Mesenchymal stem cell (in vitro differentiated cells and primary cell): ENCODE measurements around the gene EFCAB6.

Experiments
- DNase-seq: peaks from one replicate; pipeline ENCODE4 v3.0.0-alpha.2; 2013
- H2AFZ ChIP-seq: one replicate; pipeline ENCODE4 v1.6.1; 2013; ENCODE audit warnings: low read depth, mild to moderate bottlenecking, control low read depth, inconsistent platforms, low read length, moderate library complexity
- H2AK5ac ChIP-seq: 2 replicates; pipeline ENCODE4 v1.6.1; 2013; ENCODE audit warnings: low read length, moderate library complexity, mild to moderate bottlenecking, inconsistent platforms; ENCODE audit not compliant: severe bottlenecking
- H2BK120ac ChIP-seq: one replicate; pipeline ENCODE4 v1.6.1; 2013; ENCODE audit warnings: low read depth, mild to moderate bottlenecking, inconsistent platforms, low read length, moderate library complexity
- H2BK12ac ChIP-seq, 2 experiments: one replicate each; pipeline ENCODE4 v1.6.1; 2013; ENCODE audit warnings: inconsistent platforms in 2 of 2, low read length in 2 of 2, mild to moderate bottlenecking in 2 of 2, moderate library complexity in 2 of 2, control low read depth in 1 of 2
- H2BK15ac ChIP-seq: one replicate; pipeline ENCODE4 v1.6.1; 2013; ENCODE audit warnings: mild to moderate bottlenecking, low read depth, inconsistent platforms; ENCODE audit not compliant: poor library complexity, severe bottlenecking
- H2BK5ac ChIP-seq: 2 replicates; pipeline ENCODE4 v1.6.1; 2013; ENCODE audit warnings: low read depth, mild to moderate bottlenecking, low read length, control low read depth, inconsistent platforms; ENCODE audit not compliant: poor library complexity, severe bottlenecking
- H3K14ac ChIP-seq, 2 experiments: one replicate each; pipeline ENCODE4 v1.6.1; 2013; ENCODE audit warnings: inconsistent platforms in 2 of 2, low read length in 2 of 2, control low read depth in 1 of 2, mild to moderate bottlenecking in 1 of 2, moderate library complexity in 1 of 2
- H3K18ac ChIP-seq, 2 experiments: one replicate each; pipeline ENCODE4 v1.6.1; 2013; ENCODE audit warnings: inconsistent platforms in 2 of 2, low read length in 2 of 2, control low read depth in 1 of 2, low read depth in 1 of 2, mild to moderate bottlenecking in 1 of 2
- H3K23ac ChIP-seq, 2 experiments: one replicate each; pipeline ENCODE4 v1.6.1; 2013; ENCODE audit warnings: inconsistent platforms in 2 of 2, low read length in 2 of 2, mild to moderate bottlenecking in 2 of 2, moderate library complexity in 2 of 2, control low read depth in 1 of 2
- H3K27ac ChIP-seq: 2 replicates; pipeline ENCODE4 v1.5.1; 2013; ENCODE audit warnings: mild to moderate bottlenecking, moderate library complexity, low read length, control low read depth, inconsistent platforms; ENCODE audit not compliant: poor library complexity, severe bottlenecking
- H3K27me3 ChIP-seq, 2 experiments: 2 replicates each; pipeline versions ENCODE4 v1.6.1 to v1.7.0; 2013; ENCODE audit warnings: low read length in 2 of 2, mild to moderate bottlenecking in 2 of 2, moderate library complexity in 2 of 2, control low read depth in 1 of 2, inconsistent platforms in 1 of 2; ENCODE audit not compliant: control insufficient read depth in 1 of 2, insufficient read depth in 1 of 2
- H3K36me3 ChIP-seq, 2 experiments: 2 replicates each; pipeline versions ENCODE4 v1.6.1 to v1.7.0; 2013; ENCODE audit warnings: low read length in 2 of 2, control low read depth in 1 of 2, inconsistent platforms in 1 of 2, low read depth in 1 of 2, mild to moderate bottlenecking in 1 of 2; ENCODE audit not compliant: insufficient read depth in 2 of 2, control insufficient read depth in 1 of 2
- H3K4ac ChIP-seq, 2 experiments: one replicate each; pipeline ENCODE4 v1.6.1; 2013; ENCODE audit warnings: inconsistent platforms in 2 of 2, low read length in 2 of 2, mild to moderate bottlenecking in 2 of 2, moderate library complexity in 2 of 2, control low read depth in 1 of 2, low read depth in 1 of 2
- H3K4me1 ChIP-seq: 2 replicates; pipeline ENCODE4 v1.6.1; 2013; ENCODE audit warnings: low read depth, low read length, control low read depth; ENCODE audit not compliant: control insufficient read depth, insufficient read depth
- H3K4me2 ChIP-seq: 2 replicates; pipeline ENCODE4 v1.6.1; 2013; ENCODE audit warnings: low read length, mild to moderate bottlenecking, inconsistent platforms; ENCODE audit not compliant: poor library complexity, severe bottlenecking
- H3K4me3 ChIP-seq, 2 experiments: 2 replicates each; pipeline versions ENCODE4 v1.5.1 to v1.7.0; 2013; ENCODE audit warnings: low read length in 2 of 2, mild to moderate bottlenecking in 2 of 2, control low read depth in 1 of 2, low read depth in 1 of 2; ENCODE audit not compliant: insufficient read depth in 1 of 2
- H3K79me1 ChIP-seq: replicated peaks from 2 replicates; pipeline ENCODE4 v1.6.1; 2013; ENCODE audit warnings: mild to moderate bottlenecking, control low read depth, low read length, inconsistent platforms; ENCODE audit not compliant: poor library complexity, severe bottlenecking
- H3K9ac ChIP-seq: 2 replicates; pipeline ENCODE4 v1.7.0; 2013; ENCODE audit warnings: mild to moderate bottlenecking, low read length, moderate library complexity
- H3K9me3 ChIP-seq: 2 replicates; pipeline ENCODE4 v1.7.0; 2013; ENCODE audit warnings: mild to moderate bottlenecking, low read length; ENCODE audit not compliant: control insufficient read depth
- H4K8ac ChIP-seq: one replicate; pipeline ENCODE4 v1.6.1; 2013; ENCODE audit warnings: inconsistent platforms, mild to moderate bottlenecking, low read length, moderate library complexity
- H4K91ac ChIP-seq: one replicate; pipeline ENCODE4 v1.6.1; 2013; ENCODE audit warnings: mild to moderate bottlenecking, low read length, inconsistent platforms
- WGBS: methylation state at CpG from one replicate; pipeline ENCODE4 v1.1.7; 2013; ENCODE audit warnings: mixed read lengths; 5-methylcytosine and 5-hydroxymethylcytosine counted together

The EFCAB6 gene

DNA sequence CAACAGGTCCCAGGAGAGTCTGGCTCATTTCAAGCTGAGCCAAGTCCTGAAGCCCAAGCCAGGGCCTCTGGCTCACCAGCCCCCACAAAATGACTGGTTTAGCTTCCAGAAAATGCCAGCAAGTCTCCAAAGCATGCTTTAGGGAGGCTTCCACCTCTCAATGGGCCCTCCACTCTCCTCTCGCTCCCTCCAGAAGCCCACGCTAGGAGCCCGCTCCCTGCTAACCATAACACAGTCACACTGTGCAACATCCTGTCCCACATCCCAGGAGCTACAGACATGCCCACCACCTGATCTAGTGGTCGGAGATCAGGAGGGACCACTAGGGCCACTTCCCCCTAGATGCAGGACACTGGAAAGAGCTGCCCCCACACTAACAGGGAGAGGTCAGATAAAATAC is 43.3 kb upstream of the EFCAB6 start:
- DNase-seq = no peak
- no peak overlapping the region for H2BK12ac ChIP-seq
- H3K36me3 ChIP-seq = no peaks in the 10 kb centered on the region
- H3K18ac ChIP-seq = no peak overlapping the region
- no peak overlapping the region for H2BK15ac ChIP-seq
- H3K27ac ChIP-seq = no peak overlapping the region
- WGBS = 96% methylated on average over 4 of the region's 4 CpGs
- H3K27me3 ChIP-seq = peaks cover 46 to 68% of the 10 kb centered on the region in 2 experiments
- H4K91ac ChIP-seq = no peak overlapping the region
- H3K4me2 ChIP-seq = no peak overlapping the region
- H4K8ac ChIP-seq = no peak overlapping the region
- H3K23ac ChIP-seq = no peak overlapping the region
- H2AK5ac ChIP-seq = no peak overlapping the region
- H3K4me1 ChIP-seq = no peaks in the 10 kb centered on the region
- no peak overlapping the region for H2BK120ac ChIP-seq
- no peak overlapping the region for H3K4me3 ChIP-seq
- H3K9me3 ChIP-seq = peaks cover 17% of the 10 kb centered on the region
- no peak overlapping the region for H3K9ac ChIP-seq
- no peak overlapping the region for H2BK5ac ChIP-seq
- H3K79me1 ChIP-seq = no peaks in the 10 kb centered on the region
- no peak overlapping the region for H2AFZ ChIP-seq
- no peak overlapping the region for H3K4ac ChIP-seq
- no peak overlapping the region for H3K14ac ChIP-seq

DNA sequence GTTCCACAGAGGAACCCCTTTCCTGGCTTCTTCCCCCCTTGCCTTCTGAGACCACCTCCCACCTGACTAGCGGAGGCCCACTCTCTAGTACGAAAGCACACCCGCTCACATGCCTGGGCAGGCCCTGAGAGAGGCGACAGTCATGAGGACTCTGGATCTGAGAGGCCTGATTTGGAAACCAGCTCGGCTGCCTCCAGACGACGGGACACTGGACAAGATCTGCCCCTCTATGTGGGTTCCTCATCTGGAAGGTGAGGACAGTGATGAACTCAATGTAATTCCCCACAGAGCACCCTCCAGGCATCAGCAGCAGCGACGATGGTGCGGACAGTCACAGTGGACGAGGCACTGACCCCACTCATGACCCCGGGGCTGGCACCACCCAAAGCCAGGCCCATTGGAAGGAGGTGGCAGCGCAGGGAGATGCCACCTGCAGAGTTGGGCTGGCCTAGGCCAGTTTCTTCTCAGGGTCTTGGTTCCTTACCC is 42.7 kb upstream of the EFCAB6 start:
- no peak overlapping the region for H2BK120ac ChIP-seq
- H2BK12ac ChIP-seq = no peak overlapping the region
- peaks cover 46 to 68% of the 10 kb centered on the region in 2 experiments for H3K27me3 ChIP-seq
- no peaks in the 10 kb centered on the region for H3K4me1 ChIP-seq
- no peak overlapping the region for H4K91ac ChIP-seq
- no peak overlapping the region for H3K4ac ChIP-seq
- no peak overlapping the region for H3K23ac ChIP-seq
- DNase-seq = no peak
- H3K4me3 ChIP-seq = no peak overlapping the region
- no peak overlapping the region for H3K27ac ChIP-seq
- no peak overlapping the region for H2BK5ac ChIP-seq
- H3K36me3 ChIP-seq = no peaks in the 10 kb centered on the region
- no peak overlapping the region for H3K9ac ChIP-seq
- H3K14ac ChIP-seq = no peak overlapping the region
- H2AK5ac ChIP-seq = no peak overlapping the region
- WGBS = 89% methylated on average over 13 of the region's 13 CpGs
- no peaks in the 10 kb centered on the region for H3K79me1 ChIP-seq
- H4K8ac ChIP-seq = no peak overlapping the region
- H3K18ac ChIP-seq = no peak overlapping the region
- H3K9me3 ChIP-seq = peaks cover 17% of the 10 kb centered on the region
- no peak overlapping the region for H2AFZ ChIP-seq
- no peak overlapping the region for H2BK15ac ChIP-seq
- no peak overlapping the region for H3K4me2 ChIP-seq

DNA sequence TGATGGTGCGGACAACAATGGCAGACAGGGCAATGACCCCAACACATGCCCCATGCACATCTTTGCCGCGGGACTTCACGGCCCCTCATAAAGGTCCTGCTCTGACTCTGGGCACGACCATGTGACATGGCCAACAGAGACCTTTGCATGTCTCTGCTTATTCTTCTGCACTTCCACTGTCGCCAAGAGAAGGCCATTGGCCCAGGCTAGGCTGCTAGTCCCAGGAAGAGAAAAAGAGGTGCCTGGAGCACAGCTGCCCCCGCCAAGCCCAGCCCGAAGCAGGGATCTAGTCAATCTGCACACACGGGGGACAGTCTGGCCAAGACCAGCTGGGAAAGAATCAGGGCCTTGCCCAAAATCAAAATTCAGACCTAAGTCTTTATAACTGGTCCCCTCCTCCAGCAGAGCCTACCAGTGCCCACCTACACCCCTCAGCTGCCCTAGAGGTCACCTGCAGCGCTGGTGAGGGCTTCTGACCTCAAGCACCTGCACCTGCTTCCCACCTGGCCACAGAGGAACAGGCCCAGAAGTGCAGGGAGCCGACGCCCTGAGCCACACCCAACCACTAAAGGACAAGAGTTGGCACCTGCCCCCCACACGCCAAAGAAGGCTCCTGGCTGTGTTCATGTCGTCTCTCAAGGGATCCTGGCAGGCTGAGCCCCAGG is 42.1 kb upstream of the EFCAB6 start:
- no peaks in the 10 kb centered on the region for H3K36me3 ChIP-seq
- no peak overlapping the region for H4K8ac ChIP-seq
- no peak overlapping the region for H2BK5ac ChIP-seq
- H3K79me1 ChIP-seq = no peaks in the 10 kb centered on the region
- H3K4ac ChIP-seq = no peak overlapping the region
- peaks cover 17% of the 10 kb centered on the region for H3K9me3 ChIP-seq
- no peak overlapping the region for H3K9ac ChIP-seq
- H2AFZ ChIP-seq = no peak overlapping the region
- H3K14ac ChIP-seq = no peak overlapping the region
- no peak overlapping the region for H2BK15ac ChIP-seq
- WGBS = 73% methylated on average over 14 of the region's 14 CpGs
- H3K23ac ChIP-seq = no peak overlapping the region
- peaks cover 49 to 68% of the 10 kb centered on the region in 2 experiments for H3K27me3 ChIP-seq
- H3K4me2 ChIP-seq = no peak overlapping the region
- H3K4me3 ChIP-seq = no peak overlapping the region
- DNase-seq = no peak
- no peaks in the 10 kb centered on the region for H3K4me1 ChIP-seq
- no peak overlapping the region for H3K27ac ChIP-seq
- no peak overlapping the region for H3K18ac ChIP-seq
- H2BK120ac ChIP-seq = no peak overlapping the region
- no peak overlapping the region for H4K91ac ChIP-seq
- no peak overlapping the region for H2AK5ac ChIP-seq
- H2BK12ac ChIP-seq = no peak overlapping the region

DNA sequence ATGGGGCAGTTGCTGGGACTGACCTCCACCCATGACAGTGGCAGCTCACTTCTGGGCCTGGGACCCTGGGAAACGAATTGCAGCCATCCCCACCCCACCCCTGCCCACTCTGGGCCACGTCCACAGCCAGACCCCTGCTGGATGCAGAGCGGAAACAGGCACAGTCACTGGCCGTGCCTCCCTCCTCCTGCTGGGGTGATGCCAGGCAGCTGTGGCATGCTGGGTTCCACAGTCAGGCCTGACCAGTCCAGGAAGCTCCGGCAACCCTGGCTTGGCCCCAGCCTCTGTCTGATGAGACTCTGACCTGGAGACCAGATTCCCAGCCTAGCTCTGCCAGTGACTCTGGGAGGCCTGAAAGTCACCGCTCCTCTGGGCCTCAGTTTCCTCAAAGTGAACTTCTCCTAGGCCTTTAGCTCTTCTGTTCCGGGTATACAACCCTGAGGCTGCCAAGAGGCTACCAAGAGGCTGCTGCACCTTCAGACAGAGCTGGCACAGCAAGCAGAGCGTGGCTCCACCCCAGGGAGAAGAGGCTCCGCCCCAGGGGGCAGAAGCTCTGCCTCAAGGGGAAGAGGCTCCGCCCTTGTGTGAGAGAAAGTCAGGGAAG is 41.3 kb upstream of the EFCAB6 start:
- Histone ChIP-seq H3K4me3 (no peak overlapping the region), H3K27me3 (peaks cover 46 to 69% of the 10 kb centered on the region in 2 experiments), H2BK120ac (no peak overlapping the region), H2BK15ac (no peak overlapping the region), H3K9me3 (peaks cover 17% of the 10 kb centered on the region), H3K4me2 (no peak overlapping the region), H2AK5ac (no peak overlapping the region), H3K14ac (no peak overlapping the region), H2BK5ac (no peak overlapping the region), H2AFZ (no peak overlapping the region), H3K4ac (no peak overlapping the region), H3K18ac (no peak overlapping the region), H4K91ac (peak overlapping the region; percentile 37), H4K8ac (no peak overlapping the region), H3K79me1 (no peaks in the 10 kb centered on the region), H3K4me1 (peaks cover 1% of the 10 kb centered on the region), H3K9ac (no peak overlapping the region), H3K27ac (no peak overlapping the region), H3K36me3 (no peaks in the 10 kb centered on the region), H3K23ac (no peak overlapping the region), H2BK12ac (no peak overlapping the region)
- WGBS = 79% methylated on average over 10 of the region's 10 CpGs
- no peak for DNase-seq
